Mammary epithelial cell (primary cell): ENCODE measurements around the gene EIF2A.

ENCODE experiments used
- CTCF ChIP-seq, 2 donors: IDR thresholded peaks in 1 of 2; conservative IDR thresholded peaks in 1 of 2; 2 replicates each; pipeline ENCODE4 v1.5.1; 2011 to 2012; ENCODE audit warnings: inconsistent platforms in 2 of 2, low read length in 2 of 2, mild to moderate bottlenecking in 2 of 2, control low read depth in 1 of 2, low read depth in 1 of 2; ENCODE audit not compliant: insufficient read depth in 1 of 2; ENCODE audit errors: extremely low read depth in 1 of 2
- EZH2 ChIP-seq: IDR thresholded peaks from 2 replicates; pipeline ENCODE4 v1.6.1; 2012; ENCODE audit warnings: low read length, inconsistent platforms, borderline replicate concordance

DNA sequence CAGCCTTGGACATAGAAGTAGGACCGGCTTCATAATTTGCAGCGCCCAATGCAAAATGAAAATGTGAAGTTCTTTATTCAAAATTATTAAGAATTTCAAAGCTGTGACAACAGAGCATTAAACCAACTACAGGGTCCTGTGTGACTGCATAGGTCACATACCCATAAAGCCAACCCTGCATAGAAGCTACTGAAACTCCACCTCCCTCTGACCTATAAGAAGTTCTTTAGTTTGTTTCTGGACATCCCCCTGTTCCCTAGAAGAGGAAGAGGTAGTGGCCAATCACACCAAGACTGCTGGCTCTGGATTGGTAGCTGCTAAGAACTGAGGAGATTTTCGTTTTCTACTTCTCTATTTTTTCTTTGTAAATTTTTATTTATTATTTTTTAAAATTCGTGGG, 47.6 kb downstream of the EIF2A start:
- TF ChIP-seq CTCF (conservative IDR thresholded peaks at IDR 0.05 in 1 of 2, IDR thresholded peaks at IDR 0.05 in 1 of 2; ENCODE audit: extremely low read depth in 1 of 2, insufficient read depth in 1 of 2, low read depth in 1 of 2, low read length in 2 of 2), result no peak
- TF ChIP-seq EZH2, result no peak
